Kidney (tissue), 14 donors: ENCODE results near the gene LCN2. TPM values are rescaled to one million over a fixed set of nuclear protein-coding genes. Genes with fewer than 3 reads are reported as not detected.

Experiments used
- DNase-seq, 5 donors: peaks; one replicate each; pipeline ENCODE4 v3.0.0-alpha.2; 2013 to 2020
- FAIRE-seq: peaks from 2 replicates; lab custom pipeline; 2012; peaks lifted over from hg19 to GRCh38; lab: Jason Lieb, UNC
- H3K27ac ChIP-seq, 2 donors: one replicate each; pipeline ENCODE4 v1.7.0; 2013; ENCODE audit warnings: low read depth in 2 of 2, low read length in 2 of 2, inconsistent platforms in 1 of 2
- H3K27me3 ChIP-seq: one replicate; pipeline ENCODE4 v1.7.1; 2013; ENCODE audit warnings: low read length, inconsistent platforms; ENCODE audit not compliant: control insufficient read depth, insufficient read depth
- H3K36me3 ChIP-seq, 3 donors: one replicate each; pipeline versions ENCODE4 v1.7.0 to v1.7.1; 2013; ENCODE audit warnings: low read length in 3 of 3, control low read depth in 1 of 3, inconsistent platforms in 1 of 3; ENCODE audit not compliant: insufficient read depth in 3 of 3, control insufficient read depth in 2 of 3
- H3K4me1 ChIP-seq, 3 donors: one replicate each; pipeline versions ENCODE4 v1.7.0 to v1.7.1; 2013; ENCODE audit warnings: low read length in 3 of 3, inconsistent platforms in 1 of 3, low read depth in 1 of 3; ENCODE audit not compliant: control insufficient read depth in 2 of 3, insufficient read depth in 2 of 3
- H3K4me3 ChIP-seq, 3 donors: one replicate each; pipeline versions ENCODE4 v1.7.0 to v1.8.1; 2013; ENCODE audit warnings: low read length in 3 of 3, control low read depth in 1 of 3, inconsistent platforms in 1 of 3
- H3K9ac ChIP-seq, 3 donors: one replicate each; pipeline versions ENCODE4 v1.7.0 to v1.7.1; 2013; ENCODE audit warnings: low read length in 3 of 3, control low read depth in 1 of 3, inconsistent platforms in 1 of 3
- H3K9me3 ChIP-seq, 3 donors: one replicate each; pipeline versions ENCODE4 v1.7.0 to v1.7.1; 2013; ENCODE audit warnings: low read length in 3 of 3, control low read depth in 1 of 3, inconsistent platforms in 1 of 3; ENCODE audit not compliant: control insufficient read depth in 2 of 3, insufficient read depth in 1 of 3
- CTCF ChIP-seq: IDR thresholded peaks from 3 replicates; pipeline ENCODE4 v1.5.1; 2012; ENCODE audit warnings: mild to moderate bottlenecking, moderate library complexity, borderline replicate concordance; ENCODE audit not compliant: insufficient read depth; ENCODE audit errors: extremely low read depth
- intact Hi-C: fragments of 100-400 bp; cut with DNase I; formaldehyde crosslinking; loops from one replicate; pipeline ENCODE4 v1.11.1; 2022
- polyA plus RNA-seq: library from polyadenylated mRNA; stranded (reverse); fragments of 350-450 nt; fragmentation: Illumina TruSeq; extraction: RNeasy Lipid Tissue Mini Kit (QIAGEN cat#74804); gene quantifications from one replicate; pipeline ENCODE4 v1.2.3, GENCODE V29; 2014; ENCODE audit warnings: low read depth, low replicate concordance; ENCODE audit not compliant: insufficient read depth
- total RNA-seq: library from RNA; stranded (reverse); fragmentation: NEBNext Ultra II Directional; extraction: Animal tissue kit (Norgen Biotek cat#: 25700); gene quantifications from one replicate; pipeline ENCODE4 v1.2.1, GENCODE V29; 2021
- donor health status: control.
- donor health status: control.
- donor health status: control.
- donor health status: control.
- donor health status: control.
- donor health status: DM: yes; HTN: yes; CAD: no.
- donor health status: Normal renal cell carcinoma (clear cell type).

LCN2 gene
- total and polyA plus RNA-seq, 2 donors from 2014 or later: 8.2 to 198 TPM

- DNase-seq (peak in 1 of 5 donors; percentile 65), FAIRE-seq (no peak)
- no peaks in the 10 kb centered on the region for H3K36me3 ChIP-seq
- H3K27me3 ChIP-seq: no peaks in the 10 kb centered on the region
- intact Hi-C loops: no loop called here
- H3K27ac ChIP-seq: no peak overlapping the region
- H3K4me1 ChIP-seq: peaks cover 0 to under 1% (median 0%) of the 10 kb centered on the region in 3 donors
- no peak overlapping the region for H3K9ac ChIP-seq
- TF ChIP-seq CTCF: no peak
- no peak overlapping the region for H3K4me3 ChIP-seq
- no peaks in the 10 kb centered on the region for H3K9me3 ChIP-seq
These were observed 5.6 kb upstream of the LCN2 start for GRCh38 chr9:128143525-128144238.

- DNase-seq: peak in 1 of 5 donors; percentile 55
- H3K9ac ChIP-seq: no peak overlapping the region
- FAIRE-seq: no peak
- TF ChIP-seq CTCF: no peak
- no peaks in the 10 kb centered on the region for H3K27me3 ChIP-seq
- intact Hi-C loops: no loop called here
- H3K4me1 ChIP-seq: peaks cover 0 to 7% (median 6%) of the 10 kb centered on the region in 3 donors
- no peaks in the 10 kb centered on the region for H3K36me3 ChIP-seq
- no peaks in the 10 kb centered on the region for H3K9me3 ChIP-seq
- no peak overlapping the region for H3K4me3 ChIP-seq
- H3K27ac ChIP-seq: no peak overlapping the region
These were observed 4.7 kb upstream of the LCN2 start for GRCh38 chr9:128144239-128145181.

GRCh38 chr9:128145536-128145935, 3.7 kb upstream of the LCN2 start:
- DNase-seq (peak in 4 of 5 donors; percentile 55 to 82 (median 76)), FAIRE-seq (no peak)
- Histone ChIP-seq H3K27me3 (no peaks in the 10 kb centered on the region), H3K9ac (no peak overlapping the region), H3K9me3 (no peaks in the 10 kb centered on the region), H3K4me3 (no peak overlapping the region), H3K27ac (no peak overlapping the region), H3K4me1 (peaks cover 0 to 7% (median 6%) of the 10 kb centered on the region in 3 donors), H3K36me3 (no peaks in the 10 kb centered on the region)
- no peak for TF ChIP-seq CTCF
- intact Hi-C loops: no loop called here
